GM12878 (cell line): ENCODE data around the gene GTPBP3. TPM values are rescaled to one million over a fixed set of nuclear protein-coding genes. Genes with fewer than 3 reads are reported as not detected.

Experiments
- DPF2 ChIP-seq: fragments of 450-650 bp; IDR thresholded peaks from 2 replicates; pipeline ENCODE4 v1.6.1; 2017; ENCODE audit warnings: mild to moderate bottlenecking
- PBX3 ChIP-seq: IDR thresholded peaks from 2 replicates; pipeline ENCODE4 v1.6.1; 2011; ENCODE audit warnings: mild to moderate bottlenecking, low read depth, low read length, moderate library complexity; ENCODE audit not compliant: insufficient replicate concordance
- RCOR1 ChIP-seq: conservative IDR thresholded peaks from 2 replicates; pipeline ENCODE4 v1.6.1; 2012; ENCODE audit warnings: low read depth, low read length, improper control_type of control experiment
- SP1 ChIP-seq: IDR thresholded peaks from one replicate; pipeline ENCODE4 v1.6.1; 2011; ENCODE audit warnings: low read depth, low read length
- ZNF274 ChIP-seq: IDR thresholded peaks from one replicate; pipeline ENCODE4 v1.8.0; 2011; ENCODE audit not compliant: insufficient read length, insufficient read depth
- ZNF592 ChIP-seq: fragments of 450-650 bp; IDR thresholded peaks from 2 replicates; pipeline ENCODE4 v1.6.1; 2017; ENCODE audit warnings: mild to moderate bottlenecking, moderate library complexity
- polyA plus RNA-seq, 11 experiments: library from polyadenylated mRNA; depleted of rRNA in 4 of 11; unstranded in 6 of 11; stranded (reverse) in 5 of 11; fragments of >200 nt; fragmentation: Nextera tagmentation in 4 of 11; fragmentation: Illumina TruSeq in 1 of 11; extraction: Ambion mirVana in 4 of 11; extraction: Trizol in 1 of 11; gene quantifications; 1 replicate in 1 of 11; 2 replicates in 10 of 11; pipeline versions ENCODE4 v1.2.1 to v1.2.3, GENCODE V29; 2011 to 2016; ENCODE audit warnings: inconsistent platforms in 2 of 11, missing spikeins in 2 of 11, low read depth in 1 of 11
- total RNA-seq, 4 experiments: library from RNA; depleted of rRNA in 3 of 4; stranded (reverse); fragments of >200 nt in 3 of 4; fragmentation: Illumina TruSeq in 1 of 4; extraction: Trizol in 1 of 4; gene quantifications; 2 replicates each; pipeline versions ENCODE4 v1.2.1 to v1.2.3, GENCODE V29; 2013 to 2021
- TF ChIP-seq, protein P1 (sequence below): fragments of 150-350 bp; IDR thresholded peaks from 2 replicates; pipeline ENCODE4 v1.6.1; 2014; ENCODE audit warnings: mild to moderate bottlenecking, low read depth, low read length

The GTPBP3 gene
- total and polyA plus RNA-seq, 10 of the 15 experiments (the other 5 are each of a cell fraction or from before 2014, with no cell fraction given), result 2.9 to 46.8 (median 15.4) TPM

DNA sequence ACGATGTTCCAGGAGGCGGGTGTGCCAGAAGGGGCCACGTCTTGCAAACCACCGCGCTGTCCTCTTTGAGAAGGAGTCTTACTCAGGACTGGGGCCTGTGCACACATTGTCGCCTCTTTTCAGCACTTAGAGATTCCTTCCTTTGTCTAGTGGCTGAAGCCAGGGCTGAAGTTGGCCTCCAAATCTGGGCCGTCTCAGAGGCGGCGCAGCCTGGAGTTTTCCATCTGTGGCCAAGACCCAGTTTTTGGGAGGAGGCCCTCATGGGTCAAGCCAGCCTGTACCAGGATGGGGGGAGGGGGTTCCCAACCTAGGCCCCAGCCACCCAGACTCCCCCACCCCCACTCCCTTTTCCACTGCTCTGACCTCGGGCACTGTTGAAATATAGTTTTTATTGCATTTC, 14.5 kb upstream of the GTPBP3 start (continued):
- TF ChIP-seq PBX3 (no peak), DPF2 (no peak), SP1 (no peak), RCOR1 (no peak), ZNF274 (no peak), ZNF592 (no peak)
- TF ChIP-seq, protein P1, sequence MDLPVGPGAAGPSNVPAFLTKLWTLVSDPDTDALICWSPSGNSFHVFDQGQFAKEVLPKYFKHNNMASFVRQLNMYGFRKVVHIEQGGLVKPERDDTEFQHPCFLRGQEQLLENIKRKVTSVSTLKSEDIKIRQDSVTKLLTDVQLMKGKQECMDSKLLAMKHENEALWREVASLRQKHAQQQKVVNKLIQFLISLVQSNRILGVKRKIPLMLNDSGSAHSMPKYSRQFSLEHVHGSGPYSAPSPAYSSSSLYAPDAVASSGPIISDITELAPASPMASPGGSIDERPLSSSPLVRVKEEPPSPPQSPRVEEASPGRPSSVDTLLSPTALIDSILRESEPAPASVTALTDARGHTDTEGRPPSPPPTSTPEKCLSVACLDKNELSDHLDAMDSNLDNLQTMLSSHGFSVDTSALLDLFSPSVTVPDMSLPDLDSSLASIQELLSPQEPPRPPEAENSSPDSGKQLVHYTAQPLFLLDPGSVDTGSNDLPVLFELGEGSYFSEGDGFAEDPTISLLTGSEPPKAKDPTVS, result no peak
